Naive thymus-derived CD8-positive, alpha-beta T cell (primary cell): ENCODE measurements around the gene ZFP30. TPM values are rescaled to one million over a fixed set of nuclear protein-coding genes. Genes with fewer than 3 reads are reported as not detected.

Source experiments
- polyA plus RNA-seq, 3 donors: library from polyadenylated mRNA; unstranded; fragments of 300-500 nt; fragmentation: Illumina TruSeq; gene quantifications; one replicate each; pipeline ENCODE4 v1.2.3, GENCODE V29; 2021
- total RNA-seq, 8 experiments: library from RNA in 2 of 8; stranded (reverse) in 2 of 8; gene quantifications; one replicate each; pipeline ENCODE4 v1.2.3 and lab custom pipeline; 2021 to 2026

ZFP30 gene
- total and polyA plus RNA-seq, 5 experiments from 2014 or later, result 2.3 to 22.0 (median 2.9) TPM

Other genes starting within 250 kb of the ZFP30 start
- gene ZNF569, start 188.0 kb downstream of the ZFP30 start, total RNA-seq, result 10 to 100 TPM; 16.0 to 20.9 TPM
- 1 to 10 TPM; 3.0 to 6.6 (median 6.5) TPM for gene ZNF569, start 188.0 kb downstream of the ZFP30 start, polyA plus RNA-seq
- 10 to 100 TPM; 11.5 to 11.6 TPM for gene ZNF570, start 186.1 kb downstream of the ZFP30 start, total RNA-seq
- gene ZNF570, start 186.1 kb downstream of the ZFP30 start, polyA plus RNA-seq, result 1 to 10 TPM; 3.8 to 5.0 (median 4.1) TPM
- gene ZNF793, start 148.5 kb downstream of the ZFP30 start, total RNA-seq, result 10 to 100 TPM; 15.4 to 17.1 TPM
- gene ZNF793, start 148.5 kb downstream of the ZFP30 start, polyA plus RNA-seq, result 1 to 10 TPM; 2.7 to 4.4 (median 2.8) TPM
- gene ZNF571, start 60.7 kb downstream of the ZFP30 start, total RNA-seq, result 10 to 100 TPM; 10.6 to 13.0 TPM
- 10 to 100 TPM in 1 of 3 donors, 1 to 10 TPM in 2; 5.5 to 10.7 (median 6.6) TPM for gene ZNF571, start 60.7 kb downstream of the ZFP30 start, polyA plus RNA-seq
- 10 to 100 TPM; 19.1 to 21.3 TPM for gene ZNF540, start 60.6 kb downstream of the ZFP30 start, total RNA-seq
- 1 to 10 TPM; 6.6 to 9.1 (median 9.0) TPM for gene ZNF540, start 60.6 kb downstream of the ZFP30 start, polyA plus RNA-seq
- 10 to 100 TPM; 12.2 TPM for gene ZNF607, start 64.3 kb upstream of the ZFP30 start, total RNA-seq
- gene ZNF607, start 64.3 kb upstream of the ZFP30 start, polyA plus RNA-seq, result 1 to 10 TPM; 1.9 to 7.9 (median 3.7) TPM
- gene ZNF573, start 124.1 kb upstream of the ZFP30 start, total RNA-seq, result 10 to 100 TPM; 31.1 to 37.8 TPM
- gene ZNF573, start 124.1 kb upstream of the ZFP30 start, polyA plus RNA-seq, result 10 to 100 TPM in 2 of 3 donors, 1 to 10 TPM in 1; 6.7 to 14.0 (median 13.6) TPM